Stimulated activated naive CD4-positive, alpha-beta T cell (primary cell): ENCODE results near the gene ZMIZ1.

ENCODE experiments used
- DNase-seq, 6 experiments: peaks; one replicate each; lab custom pipeline; 2025; lab: John Stamatoyannopoulos, UW

The ZMIZ1 gene

GRCh38 chr10:79097021-79097872 lies 28.5 kb downstream of the ZMIZ1 start:
- DNase-seq, result no peak

- no peak for DNase-seq
Measured at GRCh38 chr10:79098061-79098460, 29.3 kb downstream of the ZMIZ1 start.

GRCh38 chr10:79098596-79099015 lies 29.8 kb downstream of the ZMIZ1 start:
- DNase-seq, result no peak

- DNase-seq, result no peak
Measured at GRCh38 chr10:79099898-79100448, 31.2 kb downstream of the ZMIZ1 start.

- no peak for DNase-seq
Measured at GRCh38 chr10:79100771-79101170, 32.0 kb downstream of the ZMIZ1 start.

GRCh38 chr10:79101560-79102497 lies 33.1 kb downstream of the ZMIZ1 start:
- DNase-seq, result no peak

- no peak for DNase-seq
Measured at GRCh38 chr10:79102498-79102874, 33.7 kb downstream of the ZMIZ1 start.

- DNase-seq, result no peak
Measured at GRCh38 chr10:79103129-79103528, 34.4 kb downstream of the ZMIZ1 start.

- DNase-seq, result no peak
Measured at GRCh38 chr10:79103585-79103984, 34.8 kb downstream of the ZMIZ1 start.

GRCh38 chr10:79105150-79105739 lies 36.5 kb downstream of the ZMIZ1 start:
- DNase-seq, result no peak

- DNase-seq, result no peak
Measured at GRCh38 chr10:79105818-79106217, 37.1 kb downstream of the ZMIZ1 start.

- DNase-seq, result no peak
Measured at GRCh38 chr10:79106256-79107050, 37.7 kb downstream of the ZMIZ1 start.

- DNase-seq, result no peak
Measured at GRCh38 chr10:79107736-79108264, 39.0 kb downstream of the ZMIZ1 start.

GRCh38 chr10:79108728-79109127 lies 40.0 kb downstream of the ZMIZ1 start:
- DNase-seq, result no peak

GRCh38 chr10:79111427-79111826 lies 42.7 kb downstream of the ZMIZ1 start:
- no peak for DNase-seq

- DNase-seq, result no peak
Measured at GRCh38 chr10:79111846-79112614, 43.3 kb downstream of the ZMIZ1 start.

- DNase-seq, result no peak
Measured at GRCh38 chr10:79112881-79113431, 44.2 kb downstream of the ZMIZ1 start.

GRCh38 chr10:79113827-79114226 lies 45.1 kb downstream of the ZMIZ1 start:
- DNase-seq, result no peak

- no peak for DNase-seq
Measured at GRCh38 chr10:79115302-79115701, 46.5 kb downstream of the ZMIZ1 start.

- DNase-seq, result no peak
Measured at GRCh38 chr10:79116368-79116767, 47.6 kb downstream of the ZMIZ1 start.
